Fibroblast of mammary gland (primary cell): ENCODE data around the gene CHMP3.

Experiments
- DNase-seq: peaks from one replicate; pipeline ENCODE4 v3.0.0-alpha.2; 2010; ENCODE audit warnings: low read depth
- H3K4me3 ChIP-seq: 2 replicates; pipeline ENCODE4 v1.5.1; 2011; ENCODE audit warnings: low read depth, mild to moderate bottlenecking, low read length, moderate library complexity; ENCODE audit not compliant: control insufficient read depth
- CTCF ChIP-seq: conservative IDR thresholded peaks from 2 replicates; pipeline ENCODE4 v1.5.1; 2011; ENCODE audit warnings: low read depth, low read length, inconsistent platforms; ENCODE audit not compliant: control insufficient read depth, insufficient read depth

Gene CHMP3

GRCh38 chr2:86518481-86518880 is 44.8 kb downstream of the CHMP3 start:
- peak; percentile 17 for DNase-seq
- peak; percentile 40 for TF ChIP-seq CTCF
- no peak overlapping the region for H3K4me3 ChIP-seq

GRCh38 chr2:86513948-86514660 is 49.1 kb downstream of the CHMP3 start:
- no peak for TF ChIP-seq CTCF
- no peak overlapping the region for H3K4me3 ChIP-seq
- DNase-seq, result no peak

- no peak overlapping the region for H3K4me3 ChIP-seq
- no peak for DNase-seq
- no peak for TF ChIP-seq CTCF
Measured at GRCh38 chr2:86512892-86513291, 50.4 kb downstream of the CHMP3 start.

GRCh38 chr2:86512034-86512433 is 51.2 kb downstream of the CHMP3 start:
- DNase-seq, result no peak
- no peak overlapping the region for H3K4me3 ChIP-seq
- TF ChIP-seq CTCF, result no peak

- no peak for DNase-seq
- no peak overlapping the region for H3K4me3 ChIP-seq
- no peak for TF ChIP-seq CTCF
Measured at GRCh38 chr2:86510436-86510933, 52.8 kb downstream of the CHMP3 start.

GRCh38 chr2:86507600-86507999 is 55.6 kb downstream of the CHMP3 start:
- no peak for DNase-seq
- no peak for TF ChIP-seq CTCF
- no peak overlapping the region for H3K4me3 ChIP-seq
